WI38 (cell line): ENCODE measurements around the gene PRPH.
A peak's percentile ranks its signal among the peaks of the same experiment; 100 is the strongest.

Experiments used
- H3K4me3 ChIP-seq: 2 replicates; pipeline ENCODE4 v1.5.1; 2011; ENCODE audit warnings: low read depth, mild to moderate bottlenecking, control low read depth, low read length
- CTCF ChIP-seq: IDR thresholded peaks from 2 replicates; pipeline ENCODE4 v1.5.1; 2012; ENCODE audit warnings: low read depth, mild to moderate bottlenecking, control low read depth, low read length

Gene PRPH

GRCh38 chr12:49322367-49322707 lies 27.4 kb downstream of the PRPH start:
- no peak for TF ChIP-seq CTCF
- H3K4me3 ChIP-seq = peak overlapping the region; percentile 80

- peak within 1 kb of the TSS; percentile 80 for H3K4me3 ChIP-seq
- TF ChIP-seq CTCF = no peak
Observed at GRCh38 chr12:49322708-49323523, 28.0 kb downstream of the PRPH start, which contains the start of gene TROAP. Gene TROAP, plus strand, starts transcription at chr12:49323255. Its CDS starts 354 bp downstream, at chr12:49323609.

- TF ChIP-seq CTCF = no peak
- H3K4me3 ChIP-seq = peak overlapping the region; percentile 80
Observed at GRCh38 chr12:49323524-49324097, 28.7 kb downstream of the PRPH start.

DNA sequence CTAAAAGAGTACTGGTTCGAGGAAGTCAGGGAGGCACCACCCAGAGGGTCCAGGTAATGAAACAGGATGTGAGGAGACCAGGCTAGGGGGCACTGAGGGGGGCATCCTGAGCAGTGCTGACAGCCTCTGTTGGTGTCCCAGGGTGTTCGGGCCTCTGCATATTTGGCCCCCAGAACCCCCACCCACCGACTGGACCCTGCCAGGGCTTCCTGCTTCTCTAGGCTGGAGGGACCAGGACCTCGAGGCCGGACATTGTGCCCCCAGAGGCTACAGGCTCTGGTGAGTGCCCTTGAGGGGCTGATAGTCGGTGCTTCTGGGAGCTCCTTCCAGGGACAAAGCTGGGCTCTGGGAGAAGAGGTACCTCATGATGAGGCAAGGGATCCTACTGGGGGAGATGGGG lies 30.7 kb downstream of the PRPH start:
- no peak overlapping the region for H3K4me3 ChIP-seq
- TF ChIP-seq CTCF = no peak

GRCh38 chr12:49327368-49327767 lies 32.4 kb downstream of the PRPH start:
- TF ChIP-seq CTCF = no peak
- no peak overlapping the region for H3K4me3 ChIP-seq

- no peak overlapping the region for H3K4me3 ChIP-seq
- TF ChIP-seq CTCF = no peak
Observed at GRCh38 chr12:49327887-49328286, 32.9 kb downstream of the PRPH start.

GRCh38 chr12:49328816-49329215 lies 33.9 kb downstream of the PRPH start:
- no peak overlapping the region for H3K4me3 ChIP-seq
- no peak for TF ChIP-seq CTCF
